ENCODE data around the gene SF3B4.

The SF3B4 gene

GRCh38 chr1:149933208-149933607 is 5.6 kb upstream of the SF3B4 start:
- no peak for DNase-seq (ENCODE audit: low read depth in 2 of 2)

GRCh38 chr1:149932474-149932873 is 4.9 kb upstream of the SF3B4 start:
- DNase-seq (ENCODE audit: low read depth in 2 of 2): no peak

- DNase-seq (ENCODE audit: low read depth in 2 of 2): no peak
Observed at GRCh38 chr1:149931212-149931790, 3.7 kb upstream of the SF3B4 start.

GRCh38 chr1:149929856-149930255 is 2.3 kb upstream of the SF3B4 start:
- DNase-seq (ENCODE audit: low read depth in 2 of 2): no peak

GRCh38 chr1:149928401-149928724 is 760 bp upstream of the SF3B4 start:
- no peak for DNase-seq (ENCODE audit: low read depth in 2 of 2)

- no peak for DNase-seq (ENCODE audit: low read depth in 2 of 2)
Observed at GRCh38 chr1:149927056-149927562, 494 bp downstream of the SF3B4 start.

- DNase-seq (ENCODE audit: low read depth in 2 of 2): no peak
Observed at GRCh38 chr1:149926296-149926695, 1.3 kb downstream of the SF3B4 start.

- DNase-seq (ENCODE audit: low read depth in 2 of 2): no peak
Observed at GRCh38 chr1:149925751-149926150, 1.9 kb downstream of the SF3B4 start.

GRCh38 chr1:149925345-149925744 is 2.3 kb downstream of the SF3B4 start:
- no peak for DNase-seq (ENCODE audit: low read depth in 2 of 2)

- DNase-seq (ENCODE audit: low read depth in 2 of 2): no peak
Observed at GRCh38 chr1:149923626-149924025, 4.0 kb downstream of the SF3B4 start.

- no peak for DNase-seq (ENCODE audit: low read depth in 2 of 2)
Observed at GRCh38 chr1:149917571-149918144, 9.9 kb downstream of the SF3B4 start, which contains the start of gene SV2A. Gene SV2A (minus strand): TSS chr1:149917844. CDS start chr1:149913840, 4,004 bp downstream.

- no peak for DNase-seq (ENCODE audit: low read depth in 2 of 2)
Observed at GRCh38 chr1:149916898-149917252, 10.7 kb downstream of the SF3B4 start.

GRCh38 chr1:149916193-149916897 is 11.3 kb downstream of the SF3B4 start:
- DNase-seq (ENCODE audit: low read depth in 2 of 2): no peak

- DNase-seq (ENCODE audit: low read depth in 2 of 2): no peak
Observed at GRCh38 chr1:149915429-149916192, 12.0 kb downstream of the SF3B4 start.

- no peak for DNase-seq (ENCODE audit: low read depth in 2 of 2)
Observed at GRCh38 chr1:149914545-149914944, 13.1 kb downstream of the SF3B4 start.

- DNase-seq (ENCODE audit: low read depth in 2 of 2): no peak
Observed at GRCh38 chr1:149906570-149907075, 21.0 kb downstream of the SF3B4 start.

- DNase-seq (ENCODE audit: low read depth in 2 of 2): no peak
Observed at GRCh38 chr1:149903836-149904491, 23.6 kb downstream of the SF3B4 start.

- peak; percentile 45 to 49 for DNase-seq (ENCODE audit: low read depth in 2 of 2)
Observed at GRCh38 chr1:149899460-149900284, 27.9 kb downstream of the SF3B4 start, which contains the start of gene BOLA1. Gene BOLA1 (plus strand): TSS chr1:149899568. CDS start chr1:149900060, 492 bp downstream.

- DNase-seq (ENCODE audit: low read depth in 2 of 2): no peak
Observed at GRCh38 chr1:149896575-149896974, 31.0 kb downstream of the SF3B4 start.

GRCh38 chr1:149888999-149889289 is 38.7 kb downstream of the SF3B4 start:
- no peak for DNase-seq (ENCODE audit: low read depth in 2 of 2)
